PC-9 (cell line): ENCODE measurements around the gene DLG2.

Experiments
- EZH2 ChIP-seq: fragments of 200-600 bp; sonication (generic); IDR thresholded peaks from 2 replicates; pipeline ENCODE4 v1.8.0; 2017; ENCODE audit warnings: antibody characterized with exemption, low read depth
- TF ChIP-seq, protein P1 (sequence below): fragments of 200-600 bp; sonication (generic); conservative IDR thresholded peaks from 2 replicates; pipeline ENCODE4 v1.6.1; 2017; ENCODE audit warnings: mixed run types, antibody characterized with exemption, mild to moderate bottlenecking, moderate library complexity

DNA sequence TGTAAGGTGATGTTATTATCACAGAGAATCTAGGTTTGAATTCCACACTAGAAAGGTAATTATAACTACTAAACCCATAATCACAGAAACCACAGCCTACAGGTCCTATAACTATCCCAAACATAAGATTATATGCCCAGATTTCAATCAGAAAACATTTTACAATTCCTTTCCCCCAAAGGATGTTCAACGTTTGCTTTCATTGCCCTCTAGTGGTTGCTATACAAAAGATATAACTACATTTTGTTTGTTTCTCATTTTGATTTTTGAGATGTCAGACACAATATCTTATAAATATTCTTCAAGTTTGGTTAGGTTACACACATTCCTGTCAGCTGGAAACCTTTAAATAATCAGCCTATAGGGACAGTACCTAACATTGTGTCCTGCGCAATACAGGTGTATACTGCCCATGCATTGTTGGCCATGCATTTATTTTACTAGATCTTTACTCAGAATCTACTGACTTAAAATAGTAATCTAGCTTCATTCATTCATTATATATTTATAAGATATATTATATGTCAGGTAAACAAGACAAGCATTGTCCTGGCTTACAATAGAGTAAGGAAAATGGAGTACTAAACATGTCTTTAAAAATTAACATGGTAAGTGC, 1810.5 kb downstream of the DLG2 start:
- TF ChIP-seq, protein P1, sequence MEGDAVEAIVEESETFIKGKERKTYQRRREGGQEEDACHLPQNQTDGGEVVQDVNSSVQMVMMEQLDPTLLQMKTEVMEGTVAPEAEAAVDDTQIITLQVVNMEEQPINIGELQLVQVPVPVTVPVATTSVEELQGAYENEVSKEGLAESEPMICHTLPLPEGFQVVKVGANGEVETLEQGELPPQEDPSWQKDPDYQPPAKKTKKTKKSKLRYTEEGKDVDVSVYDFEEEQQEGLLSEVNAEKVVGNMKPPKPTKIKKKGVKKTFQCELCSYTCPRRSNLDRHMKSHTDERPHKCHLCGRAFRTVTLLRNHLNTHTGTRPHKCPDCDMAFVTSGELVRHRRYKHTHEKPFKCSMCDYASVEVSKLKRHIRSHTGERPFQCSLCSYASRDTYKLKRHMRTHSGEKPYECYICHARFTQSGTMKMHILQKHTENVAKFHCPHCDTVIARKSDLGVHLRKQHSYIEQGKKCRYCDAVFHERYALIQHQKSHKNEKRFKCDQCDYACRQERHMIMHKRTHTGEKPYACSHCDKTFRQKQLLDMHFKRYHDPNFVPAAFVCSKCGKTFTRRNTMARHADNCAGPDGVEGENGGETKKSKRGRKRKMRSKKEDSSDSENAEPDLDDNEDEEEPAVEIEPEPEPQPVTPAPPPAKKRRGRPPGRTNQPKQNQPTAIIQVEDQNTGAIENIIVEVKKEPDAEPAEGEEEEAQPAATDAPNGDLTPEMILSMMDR = peak; percentile 81
- no peak for TF ChIP-seq EZH2
